GM18868 (cell line): ENCODE measurements around the gene MSH3.
"Not testable (repeated sequence)": the region's sequence is repeated elsewhere in the genome, so short reads cannot be mapped to it uniquely, and the experiment has no call there.

Experiments
- ATAC-seq: cut with Tn5 transposase; IDR thresholded peaks from one replicate; pipeline ENCODE4 v1.9.1; 2021; ENCODE audit warnings: mild to moderate bottlenecking, moderate library complexity; ENCODE audit not compliant: unreplicated experiment

Gene MSH3

DNA sequence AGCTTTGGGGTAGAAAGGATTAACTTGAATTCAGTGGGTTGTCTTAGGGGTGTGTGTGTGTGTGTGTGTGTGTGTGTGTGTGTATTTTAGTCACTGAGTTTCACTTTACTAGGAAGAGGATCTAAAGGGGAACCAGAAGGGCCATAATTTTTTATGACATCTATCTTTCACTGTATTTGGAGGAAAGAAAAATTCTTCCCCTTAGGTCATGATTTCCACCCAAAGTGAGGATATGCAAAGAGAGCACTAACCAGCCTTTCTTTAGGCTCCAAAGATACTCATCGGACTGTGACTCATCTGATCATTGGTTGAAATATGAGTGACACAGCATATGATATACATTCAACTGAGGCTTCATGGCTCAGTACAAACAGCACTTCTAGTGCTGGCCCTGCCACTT, 230.5 kb downstream of the MSH3 start:
- ATAC-seq: no peak

DNA sequence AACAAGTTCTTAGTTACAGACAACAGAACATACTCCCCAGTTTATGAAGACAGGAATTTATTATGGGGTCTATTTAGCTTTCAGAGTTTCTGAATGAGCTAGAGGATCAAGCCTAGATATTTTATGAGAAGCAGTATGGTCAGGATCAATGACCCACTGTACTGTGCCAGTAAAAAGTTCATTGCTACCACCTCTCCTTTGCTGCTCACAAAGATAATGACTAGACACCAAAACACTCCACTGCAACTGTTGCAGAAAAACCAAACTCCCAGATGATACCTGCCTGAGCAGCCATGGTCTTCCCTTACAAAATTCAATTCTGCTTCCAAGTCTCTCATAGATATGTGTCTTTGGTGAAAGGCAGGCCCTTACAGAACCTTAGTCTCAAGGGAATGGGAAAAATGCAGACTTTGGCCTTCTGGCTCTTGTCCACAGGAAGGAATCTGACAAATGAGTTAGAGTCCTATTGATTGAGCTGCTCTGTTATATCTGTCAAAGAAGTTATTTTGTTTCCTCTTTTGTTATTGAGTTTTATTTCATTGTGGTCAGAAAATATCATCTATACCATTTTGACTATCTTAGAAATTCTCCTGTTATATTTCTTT, 231.0 kb downstream of the MSH3 start:
- no peak for ATAC-seq

DNA sequence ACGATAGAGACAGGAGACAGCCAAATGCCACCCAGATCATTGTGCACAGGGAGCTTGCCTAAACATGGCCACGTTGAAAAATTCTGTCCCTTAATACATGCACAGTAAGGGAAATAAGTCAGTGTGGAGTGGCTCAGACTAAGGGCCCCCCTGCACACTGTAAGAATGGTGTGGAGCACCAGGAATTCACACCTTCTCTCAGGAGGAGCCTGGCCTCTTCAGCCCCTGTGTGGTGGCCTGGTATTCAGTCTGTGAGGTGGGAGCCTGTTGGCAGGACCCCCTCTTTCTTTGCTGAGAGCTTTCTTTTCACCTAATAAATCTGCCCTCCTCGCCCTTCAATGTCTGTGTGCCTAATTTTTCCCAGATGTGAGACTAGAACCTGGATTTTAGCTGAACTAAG, 239.6 kb downstream of the MSH3 start:
- no peak for ATAC-seq

DNA sequence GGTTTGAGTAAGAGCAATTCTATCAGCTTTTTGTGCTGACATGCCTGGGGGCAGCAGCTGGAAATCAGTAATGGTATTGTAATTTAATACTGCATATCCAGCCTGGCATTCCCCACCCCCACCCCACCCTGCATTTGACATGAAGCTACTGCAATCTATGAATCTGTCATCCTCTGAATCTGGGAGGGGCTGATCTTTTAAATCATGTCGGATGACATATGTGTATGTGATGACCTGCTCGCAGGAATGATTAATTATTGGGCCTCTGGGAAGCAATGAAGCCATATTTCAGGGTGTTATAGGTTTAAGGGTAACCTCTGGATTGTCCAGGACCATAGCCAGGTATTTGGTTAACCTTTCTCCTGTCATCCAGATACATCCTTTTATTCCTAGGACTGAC, 241.1 kb downstream of the MSH3 start:
- ATAC-seq: no peak

DNA sequence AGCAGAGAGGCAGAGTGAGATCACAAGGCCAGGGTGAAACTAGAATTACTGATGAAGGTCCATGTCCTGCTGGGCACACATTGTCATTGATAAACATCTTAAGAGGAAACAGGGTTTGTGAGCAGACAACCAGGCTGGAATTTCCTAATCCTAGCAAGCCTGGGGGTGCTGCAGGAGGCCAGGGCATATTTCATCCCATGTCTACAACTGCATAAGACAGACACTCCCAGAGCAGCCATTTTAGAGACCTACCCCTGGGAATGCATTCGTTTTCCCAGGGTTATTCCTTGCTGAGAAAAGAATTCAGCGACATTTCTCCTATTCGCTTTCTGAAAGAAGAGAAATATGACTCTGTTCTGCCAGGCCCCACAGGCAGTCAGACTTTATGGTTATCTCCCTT, 248.2 kb downstream of the MSH3 start:
- ATAC-seq: not testable (repeated sequence)

DNA sequence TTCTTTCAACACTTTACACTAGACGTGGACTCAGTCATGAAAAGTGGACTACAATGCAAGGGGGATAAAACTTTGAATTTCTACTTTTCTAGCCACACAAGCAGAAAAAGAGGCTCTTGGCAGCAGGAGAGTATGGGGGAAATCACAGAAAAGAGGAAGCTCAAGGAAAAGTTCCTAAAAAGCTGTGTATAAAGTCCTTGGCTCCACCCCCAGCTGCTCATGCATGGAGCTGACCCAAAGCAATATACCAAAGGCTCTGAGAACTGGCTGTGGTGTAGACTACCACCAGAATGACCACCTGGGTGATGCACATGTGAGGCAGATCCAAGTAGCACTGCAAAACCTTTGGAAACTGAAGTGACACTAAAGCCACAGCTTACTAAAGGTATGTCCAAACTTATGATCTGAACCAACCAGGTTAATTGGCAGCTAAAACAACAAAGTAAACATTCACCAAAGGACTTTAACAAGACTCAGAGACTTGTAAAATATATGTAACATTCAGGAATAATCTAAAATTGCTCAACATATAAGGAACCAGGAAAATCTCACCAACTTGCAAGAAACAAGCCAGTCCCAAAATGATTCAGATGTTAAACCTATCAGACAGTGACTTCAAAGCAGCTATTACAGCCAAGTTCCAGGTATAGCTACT, 250.2 kb downstream of the MSH3 start:
- no peak for ATAC-seq

DNA sequence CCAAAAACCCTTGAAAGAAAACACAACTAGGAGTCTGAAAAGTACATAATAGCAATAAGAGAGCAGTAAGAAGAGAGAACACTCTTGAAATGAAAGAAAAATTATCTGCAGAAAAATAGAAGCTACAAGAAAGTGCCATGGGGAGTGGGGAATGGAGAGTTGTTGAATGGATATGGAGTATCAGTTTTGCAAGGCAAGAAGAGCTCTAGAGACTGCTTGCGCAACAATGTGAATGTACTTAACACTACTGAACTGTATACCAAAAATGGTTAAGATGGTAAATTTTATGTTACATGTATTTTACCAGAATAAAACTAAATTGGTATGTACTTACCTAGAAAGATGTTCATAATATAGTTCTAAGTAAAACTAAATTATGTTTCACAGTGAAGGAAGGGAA, 251.0 kb downstream of the MSH3 start:
- no peak for ATAC-seq

DNA sequence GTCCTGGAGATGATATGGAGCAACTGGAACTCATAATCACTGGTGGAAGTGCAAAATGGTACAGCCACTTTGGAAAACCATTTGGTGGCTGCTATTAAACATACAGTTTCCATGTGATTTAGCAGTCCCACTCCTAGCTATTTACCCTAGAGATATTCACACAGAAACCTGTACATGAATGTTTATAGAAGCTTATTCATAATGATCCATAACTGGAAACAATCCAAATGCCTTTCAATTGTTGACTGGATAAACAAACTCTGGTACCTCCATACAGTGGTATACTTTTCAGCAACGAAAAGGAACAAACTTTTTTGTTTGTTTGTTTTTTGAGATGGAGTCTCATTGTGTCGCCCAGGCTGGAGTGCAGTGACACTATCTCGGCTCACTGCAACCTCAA, 258.0 kb downstream of the MSH3 start:
- ATAC-seq: no peak

DNA sequence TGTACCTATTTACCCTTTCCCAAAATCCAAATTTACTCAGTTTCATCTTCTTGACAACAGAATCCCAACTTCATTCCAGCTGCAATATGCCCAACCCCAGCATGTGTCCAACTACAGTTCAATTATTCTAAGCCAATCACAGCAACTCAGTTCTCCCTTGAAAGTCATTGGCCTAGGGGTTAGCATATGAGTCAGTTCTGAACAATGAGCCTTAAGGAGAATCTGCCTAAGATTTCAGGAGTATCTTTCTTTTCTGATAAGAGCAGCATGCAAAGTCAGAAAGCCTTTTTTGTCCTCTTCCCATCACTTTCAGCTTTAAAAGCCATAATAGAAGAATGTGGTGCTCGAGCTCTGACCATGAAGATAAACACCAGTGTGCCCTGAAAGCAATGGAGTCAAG, 261.3 kb downstream of the MSH3 start:
- ATAC-seq: no peak

DNA sequence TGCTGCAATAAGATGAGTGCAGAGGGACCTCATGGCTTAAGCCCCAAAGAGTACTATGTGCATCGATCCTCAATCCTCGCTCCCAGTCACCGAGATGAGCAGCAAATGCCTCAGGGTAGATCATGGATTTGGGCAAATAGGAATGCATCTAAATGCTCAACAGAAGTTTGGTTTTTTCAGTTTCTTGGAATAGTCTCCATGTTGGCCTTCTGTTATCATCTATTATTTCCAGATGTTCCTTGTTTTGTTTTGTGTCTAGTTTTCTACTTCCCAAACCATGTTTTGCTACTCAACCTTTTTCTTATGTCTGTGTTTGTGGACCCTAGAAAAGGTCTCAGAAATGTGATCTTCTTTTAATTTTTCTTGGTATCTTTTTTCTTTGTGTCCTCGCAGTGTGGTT, 262.2 kb downstream of the MSH3 start:
- no peak for ATAC-seq

DNA sequence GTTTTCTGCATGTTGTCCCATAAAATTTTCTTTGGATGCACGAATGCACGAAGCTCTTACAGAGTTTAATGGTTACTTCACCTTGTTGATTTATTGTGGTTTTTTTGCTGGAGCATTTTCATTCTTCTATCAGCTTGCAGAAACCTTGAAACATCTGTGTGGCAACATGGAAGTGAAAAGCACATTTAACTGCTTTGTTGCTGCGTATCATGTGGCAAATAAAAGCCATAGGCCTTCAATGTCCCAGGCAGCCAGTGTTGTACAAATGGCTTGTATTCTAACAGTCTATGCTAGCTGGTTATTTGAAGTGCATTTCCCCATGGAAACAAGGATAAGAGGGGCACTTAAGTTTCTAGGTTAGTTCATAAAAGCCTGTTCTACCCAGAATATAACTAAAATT, 263.2 kb downstream of the MSH3 start:
- ATAC-seq: no peak

DNA sequence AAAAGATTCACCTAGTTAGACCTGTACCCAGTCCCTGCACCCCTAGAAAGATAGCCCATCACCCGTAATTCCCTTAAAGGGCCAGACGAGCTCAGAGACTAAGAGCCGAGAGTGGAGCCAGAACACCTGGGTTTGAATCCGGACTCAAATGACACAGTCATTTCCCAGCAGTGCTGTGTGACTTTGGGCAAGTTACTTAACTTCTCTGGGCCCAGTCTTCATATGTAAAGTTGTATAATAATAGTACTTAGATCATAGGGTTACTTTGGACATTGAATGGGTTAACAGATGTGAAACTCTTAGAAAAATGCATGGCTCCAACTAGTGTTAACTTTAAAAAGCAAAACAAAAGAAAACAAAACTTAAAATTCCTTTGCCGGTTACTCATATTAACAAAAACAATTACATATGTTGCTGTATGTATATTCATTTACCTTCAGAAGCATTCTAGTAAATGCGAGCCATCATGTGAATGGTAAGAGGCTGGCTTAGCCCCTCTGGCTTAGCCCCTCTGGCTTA, 265.3 kb downstream of the MSH3 start:
- ATAC-seq: no peak

DNA sequence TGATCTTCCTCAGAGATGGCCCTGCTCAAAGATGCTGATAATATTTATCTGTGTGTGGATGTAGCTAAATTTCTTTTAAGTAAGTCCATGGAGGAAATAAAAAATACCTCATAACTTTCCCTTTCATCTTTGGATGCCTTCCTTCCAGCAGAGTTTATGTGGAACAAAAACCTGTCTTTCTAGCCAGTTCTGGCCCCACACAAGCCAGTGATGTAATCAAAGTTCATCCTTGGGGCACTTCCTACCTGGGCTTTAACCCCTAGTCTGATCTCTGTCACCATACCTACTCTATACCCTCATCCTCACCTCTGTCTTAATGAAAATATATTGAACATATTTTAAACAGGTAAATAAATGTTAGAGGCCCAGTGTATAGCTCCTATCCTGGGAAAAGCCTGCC, 265.9 kb downstream of the MSH3 start:
- ATAC-seq: no peak

DNA sequence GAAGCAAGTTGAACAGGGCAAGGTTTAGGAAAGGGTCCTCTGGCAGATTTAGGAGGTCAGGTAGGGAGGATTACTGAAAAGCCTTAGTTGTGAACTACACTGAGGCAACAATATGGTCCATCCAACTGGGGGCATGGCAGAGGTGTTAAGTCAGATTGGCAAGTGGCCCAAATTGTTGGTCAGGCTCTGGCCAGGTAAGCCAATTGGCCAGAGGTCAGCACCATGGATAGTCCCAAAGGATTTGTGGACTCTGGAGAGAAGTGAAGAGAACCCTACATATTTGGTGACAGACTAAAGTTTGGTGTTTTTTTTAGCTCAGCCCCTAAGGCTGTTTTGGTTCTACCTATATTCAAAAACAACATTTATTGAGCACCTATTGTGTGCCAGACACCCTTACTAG, 266.6 kb downstream of the MSH3 start:
- ATAC-seq: no peak

DNA sequence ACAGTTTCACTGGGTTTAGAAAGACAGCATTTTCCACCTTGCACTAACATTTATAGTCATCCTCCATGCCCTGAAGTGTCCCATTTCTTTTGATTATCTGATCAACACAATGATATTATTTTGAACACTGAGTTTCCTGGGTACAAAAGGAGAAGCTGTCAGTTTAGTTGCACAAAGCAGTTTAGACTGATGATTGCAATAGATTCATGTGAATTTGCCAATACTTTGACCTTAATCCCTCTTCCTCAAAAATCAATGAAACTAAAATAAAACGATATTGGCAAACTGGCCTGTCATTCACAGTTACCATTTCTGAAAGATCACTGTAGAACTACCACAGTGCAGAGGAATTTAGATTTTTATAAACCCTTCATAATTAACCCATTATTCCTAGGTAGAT, 271.5 kb downstream of the MSH3 start:
- no peak for ATAC-seq
